GM12864 (cell line): ENCODE results near the gene ZFTA.
"Not testable (repeated sequence)": the region's sequence is repeated elsewhere in the genome, so short reads cannot be mapped to it uniquely, and the experiment has no call there.

Experiments
- DNase-seq: peaks from one replicate; pipeline ENCODE4 v3.0.0-alpha.2; 2011; ENCODE audit warnings: low read depth
- H3K4me3 ChIP-seq: 2 replicates; pipeline ENCODE4 v1.5.1; 2011; ENCODE audit warnings: mild to moderate bottlenecking, low read depth, low read length, control low read depth
- TF ChIP-seq, protein P1 (sequence below): IDR thresholded peaks from 2 replicates; pipeline ENCODE4 v1.5.1; 2011; ENCODE audit warnings: low read depth, mild to moderate bottlenecking, moderate library complexity, low read length, control low read depth, inconsistent platforms; ENCODE audit errors: missing control alignments

Gene ZFTA

DNA sequence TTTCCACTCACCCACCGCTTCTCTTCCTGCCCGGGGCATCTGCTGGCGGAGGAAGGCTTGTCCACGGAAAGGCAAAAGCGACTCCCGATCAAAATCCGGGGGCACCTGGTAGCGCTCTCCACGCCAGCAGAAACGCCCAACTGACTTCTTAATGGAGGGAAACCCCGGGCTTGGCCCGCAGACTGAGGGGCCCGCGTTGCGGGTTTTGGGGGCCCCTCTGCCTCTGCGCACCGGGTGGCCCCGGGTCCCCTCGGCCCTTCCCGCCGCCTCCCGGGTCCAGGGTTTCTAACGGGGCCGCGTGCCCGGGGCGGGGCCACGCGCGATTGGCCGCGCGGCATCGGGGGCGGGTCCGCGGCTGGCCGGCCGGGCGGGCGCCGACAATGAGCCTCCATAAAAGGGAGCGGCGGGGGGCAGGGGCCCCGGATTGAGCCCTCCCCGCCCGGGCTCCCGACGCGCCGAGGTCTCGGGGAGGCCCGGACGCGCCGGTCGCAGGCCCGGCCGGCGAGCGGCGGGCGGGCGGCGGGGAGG is 44.5 kb upstream of the ZFTA start, which contains the start of gene SPINDOC:
TSS of gene SPINDOC (plus strand) at position 422 of the 528 bp plus-strand sequence. CDS start 231 bp downstream, outside the sequence.
- H3K4me3 ChIP-seq, result peak within 1 kb of the TSS; percentile 97
- TF ChIP-seq, protein P1, sequence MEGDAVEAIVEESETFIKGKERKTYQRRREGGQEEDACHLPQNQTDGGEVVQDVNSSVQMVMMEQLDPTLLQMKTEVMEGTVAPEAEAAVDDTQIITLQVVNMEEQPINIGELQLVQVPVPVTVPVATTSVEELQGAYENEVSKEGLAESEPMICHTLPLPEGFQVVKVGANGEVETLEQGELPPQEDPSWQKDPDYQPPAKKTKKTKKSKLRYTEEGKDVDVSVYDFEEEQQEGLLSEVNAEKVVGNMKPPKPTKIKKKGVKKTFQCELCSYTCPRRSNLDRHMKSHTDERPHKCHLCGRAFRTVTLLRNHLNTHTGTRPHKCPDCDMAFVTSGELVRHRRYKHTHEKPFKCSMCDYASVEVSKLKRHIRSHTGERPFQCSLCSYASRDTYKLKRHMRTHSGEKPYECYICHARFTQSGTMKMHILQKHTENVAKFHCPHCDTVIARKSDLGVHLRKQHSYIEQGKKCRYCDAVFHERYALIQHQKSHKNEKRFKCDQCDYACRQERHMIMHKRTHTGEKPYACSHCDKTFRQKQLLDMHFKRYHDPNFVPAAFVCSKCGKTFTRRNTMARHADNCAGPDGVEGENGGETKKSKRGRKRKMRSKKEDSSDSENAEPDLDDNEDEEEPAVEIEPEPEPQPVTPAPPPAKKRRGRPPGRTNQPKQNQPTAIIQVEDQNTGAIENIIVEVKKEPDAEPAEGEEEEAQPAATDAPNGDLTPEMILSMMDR, result no peak
- DNase-seq, result no peak

DNA sequence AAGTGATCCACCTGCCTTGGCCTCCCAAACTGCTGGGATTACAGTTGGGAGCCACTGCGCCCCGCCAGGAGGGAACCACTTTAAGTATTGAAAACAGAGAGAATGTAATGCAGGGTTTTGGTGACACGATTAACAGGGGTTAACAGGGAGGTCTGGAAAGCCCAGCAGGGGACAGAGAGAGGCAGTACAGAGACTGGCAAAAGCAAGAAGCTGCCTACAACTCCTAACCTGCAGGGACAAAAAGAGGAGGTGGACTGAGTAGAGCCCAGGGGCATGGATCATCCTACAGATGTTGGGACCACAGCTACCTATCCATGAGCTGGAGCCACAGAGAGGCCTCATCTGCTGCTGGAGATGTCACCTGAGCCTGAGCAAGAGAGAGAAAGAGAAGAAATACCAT is 42.9 kb upstream of the ZFTA start:
- DNase-seq, result no peak
- TF ChIP-seq, protein P1, result no peak
- H3K4me3 ChIP-seq, result no peak overlapping the region

DNA sequence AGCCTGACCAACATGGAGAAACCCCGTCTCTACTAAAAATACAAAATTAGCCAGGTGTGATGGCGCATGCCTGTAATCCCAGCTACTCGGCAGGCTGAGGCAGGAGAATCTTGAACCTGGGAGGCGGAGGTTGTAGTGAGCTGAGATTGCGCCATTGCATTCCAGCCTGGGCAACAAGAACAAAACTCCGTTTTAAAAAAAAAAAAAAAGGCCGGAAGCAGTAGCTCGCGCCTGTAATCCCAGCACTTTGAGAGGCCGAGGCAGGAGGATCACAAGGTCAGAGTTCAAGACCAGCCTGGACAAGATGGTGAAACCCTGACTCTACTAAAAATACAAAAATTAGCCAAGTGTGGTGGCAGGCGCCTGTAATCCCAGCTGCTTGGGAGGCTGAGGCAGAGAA is 41.8 kb upstream of the ZFTA start:
- not testable (repeated sequence) for H3K4me3 ChIP-seq, DNase-seq

DNA sequence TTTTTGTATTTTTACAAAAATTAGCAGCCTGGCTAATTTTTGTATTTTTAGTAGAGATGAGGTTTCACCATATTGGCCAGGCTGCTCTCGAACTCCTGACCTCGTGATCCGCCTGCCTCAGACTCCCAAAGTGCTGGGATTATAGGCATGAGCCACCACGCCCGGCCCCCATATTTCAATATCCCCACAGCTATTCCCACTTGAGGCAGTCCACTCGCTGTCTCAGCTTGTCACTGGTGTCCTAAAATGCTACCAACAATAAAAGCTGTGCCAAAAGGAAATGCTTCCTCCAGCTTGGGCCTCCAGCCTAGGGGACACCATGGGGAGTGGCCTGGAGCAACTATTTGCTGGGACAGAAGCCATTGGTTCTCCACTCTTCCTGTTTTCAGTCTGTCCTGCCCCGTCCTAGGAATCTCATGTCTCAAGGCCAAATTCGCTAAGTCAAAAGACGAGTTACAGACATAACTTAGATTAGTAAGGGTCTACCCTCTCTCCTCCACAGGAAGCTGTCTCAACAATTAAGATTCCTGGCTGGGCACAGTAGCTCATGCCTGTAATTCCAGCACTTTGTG is 37.4 kb upstream of the ZFTA start:
- TF ChIP-seq, protein P1, result no peak
- no peak for DNase-seq
- no peak overlapping the region for H3K4me3 ChIP-seq

DNA sequence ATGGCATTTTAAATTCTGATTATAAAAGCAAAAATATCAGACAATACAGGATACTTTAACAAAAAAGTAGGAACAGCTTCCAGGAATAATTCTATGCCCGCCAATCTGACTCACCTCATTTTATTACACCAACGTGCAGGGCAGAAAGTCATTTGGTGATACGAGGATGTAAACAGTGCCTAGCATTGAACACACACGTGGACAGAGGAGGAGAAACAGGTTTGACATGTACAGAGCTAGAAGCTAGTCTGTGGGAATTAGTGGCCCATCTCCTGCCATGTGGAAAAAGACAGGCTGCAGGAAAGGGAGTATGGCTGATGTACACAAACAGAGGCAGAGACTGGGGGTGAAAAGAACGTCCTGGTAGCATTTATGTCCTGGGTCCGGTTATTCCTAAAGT is 35.7 kb upstream of the ZFTA start:
- DNase-seq, result no peak
- TF ChIP-seq, protein P1, result no peak
- H3K4me3 ChIP-seq, result no peak overlapping the region

DNA sequence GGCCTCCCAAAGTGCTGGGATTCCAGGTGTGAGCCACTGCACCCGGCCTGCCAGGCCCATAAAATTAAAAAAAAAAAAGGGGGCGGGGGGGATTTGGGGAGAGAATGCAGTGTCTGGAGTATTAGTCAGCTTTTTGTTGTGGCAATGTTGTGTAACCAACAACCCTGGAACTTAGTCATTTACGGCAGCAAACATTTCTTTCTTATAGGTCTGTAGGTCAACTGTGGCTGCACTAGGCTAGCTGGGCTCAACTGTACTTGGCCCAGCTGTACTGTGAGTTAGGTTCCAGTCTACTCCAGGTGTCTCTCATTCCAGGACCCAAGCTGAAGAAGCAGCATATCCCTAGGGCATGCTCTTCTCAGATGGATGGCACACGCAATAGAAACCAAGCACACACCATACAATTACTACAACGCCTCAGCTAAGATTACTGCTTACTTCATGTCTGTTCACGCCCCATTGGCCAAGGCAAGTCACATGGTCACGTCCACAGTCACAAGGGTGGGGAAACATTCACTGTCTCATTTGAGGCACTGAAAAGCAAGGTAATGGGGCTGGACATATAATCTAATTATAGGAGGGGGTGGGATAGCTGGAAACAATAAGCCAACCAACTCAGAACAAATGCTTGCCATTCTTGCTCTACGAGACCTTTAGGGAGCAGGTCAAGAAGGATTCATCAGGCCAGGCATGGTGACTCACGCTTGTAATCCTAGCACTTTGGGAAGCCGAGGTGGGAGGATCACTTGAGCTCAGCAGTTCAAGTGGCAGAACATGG is 34.3 kb upstream of the ZFTA start:
- TF ChIP-seq, protein P1, result no peak
- DNase-seq, result no peak

DNA sequence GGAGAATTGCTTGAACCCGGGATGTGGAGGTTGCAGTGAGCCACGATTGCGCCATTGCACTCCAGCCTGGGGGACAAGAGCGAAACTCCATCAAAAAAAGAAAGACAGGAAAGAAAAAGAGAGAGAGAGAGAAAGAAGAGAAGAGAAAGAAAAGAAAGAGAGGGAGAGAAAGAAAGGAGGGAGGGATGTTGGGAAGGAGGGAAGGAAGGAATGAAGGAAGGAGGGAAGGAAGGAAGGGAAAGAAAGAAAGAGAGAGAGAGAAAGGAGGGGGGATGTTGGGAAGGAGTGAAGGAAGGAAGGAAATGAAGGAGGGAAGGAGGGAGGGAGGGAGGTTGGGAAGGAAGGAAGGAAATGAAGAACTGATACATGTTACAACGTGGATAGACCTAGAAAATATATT is 32.3 kb upstream of the ZFTA start:
- TF ChIP-seq, protein P1, result no peak
- no peak for DNase-seq
- H3K4me3 ChIP-seq, result no peak overlapping the region

More for the DNA sequence above, 34.3 kb upstream of the ZFTA start:
- H3K4me3 ChIP-seq, result no peak overlapping the region
